ENCODE data around the gene C1QL4. TPM values are rescaled to one million over a fixed set of nuclear protein-coding genes. Genes with fewer than 3 reads are reported as not detected.
A peak's percentile ranks its signal among the peaks of the same experiment; 100 is the strongest.
"Not testable (repeated sequence)": the region's sequence is repeated elsewhere in the genome, so short reads cannot be mapped to it uniquely, and the experiment has no call there.

The C1QL4 gene
- 0.10 TPM for total RNA-seq

DNA sequence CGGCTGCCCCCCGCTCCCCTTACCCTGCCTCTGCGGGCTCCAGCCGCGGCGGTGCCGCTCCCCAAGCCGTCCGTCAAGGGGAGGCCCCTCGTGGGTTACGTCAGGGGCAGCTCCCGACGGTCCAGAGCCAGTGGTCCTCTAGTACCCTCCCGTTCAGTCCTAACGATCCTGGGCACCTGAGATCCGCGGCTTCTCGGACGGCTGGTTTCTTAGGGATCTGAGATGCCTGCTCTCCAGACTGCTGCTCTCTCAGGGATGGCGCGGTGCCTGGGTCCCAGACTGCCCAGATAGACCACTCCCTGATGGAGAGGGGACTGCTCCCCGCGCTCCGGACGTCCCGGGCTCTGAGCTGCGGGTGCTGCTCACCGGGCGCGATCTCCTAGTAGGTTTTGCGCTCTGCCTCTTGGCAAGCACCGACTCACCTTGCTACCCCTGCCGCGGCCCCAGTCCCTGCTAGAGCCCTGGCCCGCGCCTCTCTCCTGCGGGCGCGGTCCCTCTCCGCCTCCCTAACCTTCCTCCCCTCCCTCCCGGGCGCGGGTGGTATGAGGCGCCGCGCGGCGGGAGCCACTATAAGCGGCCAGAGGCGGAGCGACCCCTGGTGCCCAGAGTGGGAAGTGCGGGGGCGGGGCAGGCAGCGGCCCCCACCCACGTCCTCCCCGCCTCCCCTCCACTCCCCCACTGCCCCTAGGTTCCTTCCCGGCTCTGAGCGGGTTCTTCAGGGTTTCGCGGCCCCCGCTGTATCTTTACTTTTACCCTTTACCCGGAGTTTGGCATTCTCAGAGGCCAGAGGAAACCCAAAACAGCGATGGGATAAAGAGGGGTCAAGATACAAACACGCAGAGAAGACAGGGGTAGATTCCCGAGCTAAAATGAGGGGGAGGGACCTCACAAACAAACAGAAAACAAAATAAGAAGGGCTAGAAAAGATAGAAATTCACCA lies at the start of gene C1QL4:
TSS of gene C1QL4 (minus strand) at position 544 of the 940 bp plus-strand sequence. CDS start 711 bp downstream, outside the sequence.
- Histone ChIP-seq H3K27me3 (ENCODE audit: insufficient read depth, low read length) (peaks cover 90% of the 10 kb centered on the region), H3K4me3 (ENCODE audit: low read length) (no peak within 1 kb of the TSS), H3K9me3 (ENCODE audit: low read depth, low read length) (no peaks in the 10 kb centered on the region), H3K4me1 (ENCODE audit: insufficient read depth, low read length) (peaks cover 25% of the 10 kb centered on the region)

DNA sequence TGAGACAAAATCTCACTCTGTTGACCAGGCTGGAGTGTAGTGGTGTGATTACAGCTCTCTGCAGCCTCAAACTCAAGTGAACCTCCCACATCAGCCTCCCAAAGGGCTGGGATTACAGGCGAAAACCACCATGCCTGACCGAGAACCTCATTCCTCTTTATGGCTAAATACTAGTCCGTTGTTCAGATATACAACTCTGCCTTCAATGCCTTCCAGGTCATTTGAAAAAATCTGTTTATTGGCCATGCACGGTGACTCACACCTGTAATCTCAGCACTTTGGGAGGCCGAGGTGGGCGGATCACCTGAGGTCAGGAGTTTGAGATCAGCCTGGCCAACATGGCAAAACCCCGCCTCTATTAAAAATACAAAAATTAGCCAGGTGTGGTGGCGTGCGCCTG lies 43.2 kb upstream of the C1QL4 start:
- not testable (repeated sequence) for H3K27me3 ChIP-seq (ENCODE audit: insufficient read depth, low read length); H3K4me3 ChIP-seq (ENCODE audit: low read length); H3K4me1 ChIP-seq (ENCODE audit: insufficient read depth, low read length); H3K9me3 ChIP-seq (ENCODE audit: low read depth, low read length)

DNA sequence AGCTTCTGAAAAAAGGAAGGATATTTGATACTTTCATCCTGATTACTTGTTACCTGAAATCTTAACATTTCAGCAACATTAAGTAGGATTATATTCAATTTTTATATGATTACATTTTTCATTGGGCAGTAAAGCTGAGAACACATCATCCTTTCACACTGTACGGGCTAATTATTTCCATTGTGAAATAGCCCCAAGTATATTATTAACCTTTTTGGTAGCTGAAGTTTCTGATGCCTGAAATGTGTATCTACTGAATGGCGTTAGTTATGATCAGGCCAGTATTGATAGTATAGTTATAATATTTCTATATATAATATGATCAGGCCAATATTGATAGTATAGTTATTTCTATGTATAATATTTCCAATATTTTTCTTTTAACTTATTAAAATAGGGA lies 40.4 kb upstream of the C1QL4 start:
- no peaks in the 10 kb centered on the region for H3K4me1 ChIP-seq (ENCODE audit: insufficient read depth, low read length)
- no peak overlapping the region for H3K4me3 ChIP-seq (ENCODE audit: low read length)
- no peaks in the 10 kb centered on the region for H3K9me3 ChIP-seq (ENCODE audit: low read depth, low read length)
- H3K27me3 ChIP-seq (ENCODE audit: insufficient read depth, low read length) = no peaks in the 10 kb centered on the region

DNA sequence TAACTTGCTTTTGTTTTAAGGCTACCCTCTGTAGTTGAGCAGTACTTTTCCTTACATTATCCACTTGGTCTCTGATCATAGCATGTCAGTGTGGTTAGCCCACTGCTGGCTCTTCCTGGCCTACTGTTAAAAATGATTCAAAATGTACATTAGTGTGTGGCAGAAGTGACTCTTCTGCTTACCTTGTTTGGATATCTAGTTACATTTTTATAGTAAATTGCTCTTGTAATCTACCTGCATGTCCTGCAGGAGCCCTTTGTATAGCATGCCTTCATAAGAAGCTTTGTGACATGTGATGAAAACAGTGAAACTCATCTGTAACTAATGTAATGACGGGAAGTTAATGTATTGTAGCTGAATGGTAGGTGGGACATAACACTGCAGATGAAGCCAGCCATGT lies 38.4 kb upstream of the C1QL4 start:
- H3K9me3 ChIP-seq (ENCODE audit: low read depth, low read length) = no peaks in the 10 kb centered on the region
- H3K4me1 ChIP-seq (ENCODE audit: insufficient read depth, low read length) = no peaks in the 10 kb centered on the region
- H3K4me3 ChIP-seq (ENCODE audit: low read length) = no peak overlapping the region
- H3K27me3 ChIP-seq (ENCODE audit: insufficient read depth, low read length) = no peaks in the 10 kb centered on the region

DNA sequence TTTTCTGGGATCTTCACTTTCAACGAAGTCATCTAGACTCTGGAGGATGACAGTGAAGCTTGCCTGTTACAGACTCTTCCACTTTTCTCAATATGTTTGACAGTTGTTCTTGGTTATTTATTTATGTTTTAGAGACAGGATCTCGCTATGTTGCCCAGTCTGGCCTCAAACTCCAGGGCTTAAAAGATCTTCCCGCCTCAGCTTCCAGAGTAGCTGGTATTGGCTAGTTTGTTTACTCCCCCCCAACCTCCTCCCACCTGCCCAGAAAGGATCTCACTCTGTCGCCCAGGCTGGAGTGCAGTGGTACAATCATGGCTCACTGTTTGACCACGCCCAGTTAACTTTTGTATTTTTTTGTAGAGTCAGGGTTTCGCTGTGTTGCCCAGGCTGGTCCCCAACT lies 33.6 kb upstream of the C1QL4 start:
- Histone ChIP-seq H3K4me1 (ENCODE audit: insufficient read depth, low read length) (peaks cover 19% of the 10 kb centered on the region), H3K9me3 (ENCODE audit: low read depth, low read length) (no peaks in the 10 kb centered on the region), H3K4me3 (ENCODE audit: low read length) (no peak overlapping the region), H3K27me3 (ENCODE audit: insufficient read depth, low read length) (no peaks in the 10 kb centered on the region)

DNA sequence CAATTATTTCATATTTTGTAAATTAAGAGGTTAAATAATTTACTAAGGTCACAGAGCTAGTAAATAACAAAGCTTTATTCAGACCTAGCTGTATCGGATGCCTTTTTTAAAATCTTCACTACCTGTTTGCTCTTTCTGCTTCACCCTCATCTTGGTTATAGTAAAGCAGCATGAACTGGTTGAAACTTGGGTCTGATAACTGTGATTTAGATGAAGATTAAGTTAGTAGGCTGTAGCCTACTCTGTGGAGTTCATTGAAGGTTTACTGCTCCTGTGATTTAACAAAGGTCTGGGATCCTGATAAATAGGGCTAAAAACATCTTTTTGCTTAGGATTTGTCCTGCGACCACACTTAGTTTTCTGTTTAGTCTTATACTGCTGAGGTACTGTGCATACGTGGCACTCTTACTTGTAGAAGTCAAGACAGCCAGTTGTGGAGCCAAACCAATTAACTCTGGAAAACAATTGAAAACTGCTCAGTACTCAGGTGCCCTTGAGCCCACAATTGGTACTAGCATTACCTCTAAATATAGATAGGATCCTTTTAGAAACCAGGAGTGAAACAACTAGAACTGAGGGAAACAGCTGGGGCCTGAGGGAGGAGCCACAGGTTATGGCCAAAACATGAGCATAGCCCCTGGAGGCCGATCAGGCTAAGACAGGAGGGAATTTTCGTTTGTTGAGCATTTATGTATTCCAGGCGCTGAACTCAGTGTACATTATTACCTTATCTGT lies 32.6 kb upstream of the C1QL4 start:
- Histone ChIP-seq H3K9me3 (ENCODE audit: low read depth, low read length) (no peaks in the 10 kb centered on the region), H3K4me3 (ENCODE audit: low read length) (no peak overlapping the region), H3K27me3 (ENCODE audit: insufficient read depth, low read length) (no peaks in the 10 kb centered on the region), H3K4me1 (ENCODE audit: insufficient read depth, low read length) (peaks cover 28% of the 10 kb centered on the region)

DNA sequence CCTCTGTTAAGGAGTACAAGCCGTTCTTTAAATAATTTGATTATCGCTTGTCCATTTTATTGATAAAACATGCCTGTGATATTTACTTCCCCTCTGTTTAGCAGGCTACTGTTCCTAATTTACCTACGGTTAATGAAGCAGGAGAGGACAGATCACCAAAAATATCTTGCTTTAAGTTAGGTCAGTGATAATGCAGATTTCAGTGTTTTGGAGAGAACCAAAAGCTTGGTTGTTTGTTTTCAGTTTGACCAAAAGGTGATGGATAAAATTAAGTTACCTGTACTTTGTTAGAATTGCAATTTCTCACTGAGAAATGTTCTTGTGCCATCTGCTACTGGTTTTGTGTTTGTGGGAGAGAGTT lies 31.2 kb upstream of the C1QL4 start:
- Histone ChIP-seq H3K9me3 (ENCODE audit: low read depth, low read length) (no peaks in the 10 kb centered on the region), H3K4me3 (ENCODE audit: low read length) (no peak overlapping the region), H3K27me3 (ENCODE audit: insufficient read depth, low read length) (no peaks in the 10 kb centered on the region), H3K4me1 (ENCODE audit: insufficient read depth, low read length) (peaks cover 30% of the 10 kb centered on the region)

DNA sequence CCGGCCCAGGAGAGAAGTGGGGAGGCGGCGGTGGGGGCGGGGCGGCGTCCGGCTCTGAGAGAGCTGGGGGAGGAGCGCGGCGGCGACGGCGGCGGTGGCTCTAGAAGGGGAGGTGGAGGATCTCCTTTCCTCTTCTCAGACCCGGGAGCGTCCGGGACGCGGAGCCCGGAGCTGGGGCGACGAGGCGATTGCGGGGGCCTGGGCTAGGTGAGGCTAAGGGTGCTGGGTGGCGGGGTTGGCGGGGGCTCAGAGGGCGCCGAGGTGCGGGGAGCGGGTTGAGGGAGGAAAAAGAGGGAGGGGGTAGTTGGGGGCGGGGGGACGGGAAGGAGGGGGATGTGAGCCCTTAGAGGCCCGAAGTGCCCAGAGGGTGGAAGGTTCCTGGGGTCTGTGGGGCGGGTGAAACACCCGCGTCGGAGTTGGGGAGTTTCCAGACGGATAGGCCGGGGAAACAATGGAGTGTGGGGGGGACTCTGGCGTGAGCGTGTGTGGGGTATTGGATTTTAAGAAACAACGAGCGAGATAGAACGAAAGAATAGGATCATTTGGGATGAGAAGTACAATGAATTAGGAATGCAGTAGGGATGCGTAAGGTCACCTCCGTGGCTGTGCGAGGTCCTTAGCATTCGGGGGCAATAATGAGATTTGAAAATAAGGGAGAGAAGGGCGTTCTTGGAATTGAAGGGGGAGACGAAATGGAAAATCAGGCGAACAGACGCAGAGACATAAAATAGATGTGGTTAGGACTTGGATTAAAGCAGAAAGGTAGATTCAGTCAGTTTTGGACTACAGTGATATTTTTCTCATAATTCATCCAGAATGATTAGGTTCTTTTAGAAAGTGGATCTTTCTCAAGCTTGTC lies 30.6 kb upstream of the C1QL4 start, which contains the start of gene SPATS2:
TSS of gene SPATS2 (plus strand) at position 82 of the 859 bp plus-strand sequence. CDS start 93,551 bp downstream, outside the sequence.
- peaks cover 30% of the 10 kb centered on the region for H3K4me1 ChIP-seq (ENCODE audit: insufficient read depth, low read length)
- no peaks in the 10 kb centered on the region for H3K27me3 ChIP-seq (ENCODE audit: insufficient read depth, low read length)
- H3K4me3 ChIP-seq (ENCODE audit: low read length) = peak within 1 kb of the TSS; percentile 85
- H3K9me3 ChIP-seq (ENCODE audit: low read depth, low read length) = no peaks in the 10 kb centered on the region

DNA sequence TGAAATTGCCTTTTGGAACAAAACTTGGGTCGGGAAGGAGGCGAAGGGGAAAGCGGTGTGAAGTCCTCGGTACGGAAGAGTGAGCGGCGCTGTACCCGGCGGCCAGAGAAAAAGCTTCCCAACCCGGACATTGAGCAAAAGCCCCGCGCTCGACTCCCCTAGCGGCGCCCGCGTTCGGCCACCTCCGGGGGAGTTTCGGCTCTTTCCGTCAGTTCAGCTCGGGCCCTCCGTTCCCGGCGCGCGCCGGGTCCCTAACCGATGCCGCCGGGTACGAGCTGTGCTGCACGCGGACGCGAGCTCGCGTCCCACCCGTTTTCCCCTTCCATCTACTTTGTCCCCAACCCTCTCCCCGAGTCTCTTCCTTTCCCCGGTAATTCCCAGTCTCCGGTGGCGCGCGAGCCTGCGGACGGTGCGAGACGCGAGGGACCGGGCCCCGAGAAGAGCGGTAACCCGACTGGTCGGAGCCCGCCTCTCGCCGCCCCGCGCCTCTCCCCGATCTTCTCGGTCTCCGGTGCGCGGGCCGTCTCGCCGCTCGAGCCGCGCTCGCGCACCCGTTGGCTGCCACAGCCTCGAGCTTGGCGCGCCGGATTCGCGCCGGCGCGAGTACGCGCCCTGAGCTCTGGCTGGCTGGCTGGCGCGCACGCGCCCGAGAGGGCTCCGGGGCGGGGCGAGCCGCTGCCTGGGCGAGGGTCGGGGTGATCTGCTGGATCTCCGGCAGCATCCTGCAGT lies 29.8 kb upstream of the C1QL4 start:
- peak overlapping the region; percentile 85 for H3K4me3 ChIP-seq (ENCODE audit: low read length)

DNA sequence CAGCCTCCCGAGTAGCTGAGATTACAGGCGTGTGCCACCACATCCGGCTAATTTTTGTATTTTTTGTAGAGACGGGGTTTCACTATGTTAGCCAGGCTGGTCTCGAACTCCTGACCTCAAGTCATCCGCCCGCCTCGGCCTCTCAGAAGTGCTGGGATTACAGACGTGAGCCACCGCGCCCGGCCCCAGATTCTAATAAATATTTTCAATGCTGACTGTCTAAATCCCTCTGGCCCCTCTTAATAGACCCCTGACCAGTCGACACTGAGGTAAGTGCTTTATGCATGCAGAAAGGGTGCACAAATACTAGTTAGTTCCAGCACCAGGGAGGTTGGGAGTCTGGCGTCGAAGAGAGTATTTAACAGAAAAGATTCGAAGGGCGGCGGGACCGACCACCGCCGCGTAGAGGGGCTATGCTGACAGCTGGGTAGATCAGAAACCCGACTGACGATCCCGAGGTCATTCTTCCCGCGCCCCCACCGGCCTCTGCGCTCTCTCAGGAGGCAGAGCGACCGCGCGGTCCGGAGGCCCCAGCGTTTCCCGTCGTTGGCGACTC lies 29.2 kb upstream of the C1QL4 start:
- H3K4me3 ChIP-seq (ENCODE audit: low read length) = peak overlapping the region; percentile 85

More for the DNA sequence above, 29.8 kb upstream of the C1QL4 start:
- H3K9me3 ChIP-seq (ENCODE audit: low read depth, low read length) = no peaks in the 10 kb centered on the region
- no peaks in the 10 kb centered on the region for H3K27me3 ChIP-seq (ENCODE audit: insufficient read depth, low read length)
- H3K4me1 ChIP-seq (ENCODE audit: insufficient read depth, low read length) = peaks cover 30% of the 10 kb centered on the region

DNA sequence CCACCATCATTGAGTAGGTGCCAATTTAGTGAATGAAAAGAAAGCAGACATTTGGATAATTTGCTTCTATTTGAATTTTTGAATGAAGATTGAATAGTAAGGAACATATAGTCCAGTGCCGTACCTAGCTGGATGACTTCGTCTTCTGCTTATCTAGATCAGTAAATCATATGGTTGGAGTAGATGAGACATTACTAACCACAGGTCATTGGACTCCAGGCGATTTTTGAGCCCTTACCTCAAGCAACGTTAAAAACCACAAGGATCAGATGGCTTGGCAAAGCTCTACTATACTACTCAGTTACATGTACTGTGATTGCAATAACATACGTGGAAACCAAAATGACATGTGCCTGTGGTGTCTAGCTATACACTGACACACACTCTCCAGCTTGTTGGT lies 28.6 kb upstream of the C1QL4 start:
- Histone ChIP-seq H3K9me3 (ENCODE audit: low read depth, low read length) (no peaks in the 10 kb centered on the region), H3K27me3 (ENCODE audit: insufficient read depth, low read length) (no peaks in the 10 kb centered on the region), H3K4me1 (ENCODE audit: insufficient read depth, low read length) (peaks cover 30% of the 10 kb centered on the region), H3K4me3 (ENCODE audit: low read length) (no peak overlapping the region)

More for the DNA sequence above, 29.2 kb upstream of the C1QL4 start:
- Histone ChIP-seq H3K4me1 (ENCODE audit: insufficient read depth, low read length) (peaks cover 30% of the 10 kb centered on the region), H3K27me3 (ENCODE audit: insufficient read depth, low read length) (no peaks in the 10 kb centered on the region), H3K9me3 (ENCODE audit: low read depth, low read length) (no peaks in the 10 kb centered on the region)

DNA sequence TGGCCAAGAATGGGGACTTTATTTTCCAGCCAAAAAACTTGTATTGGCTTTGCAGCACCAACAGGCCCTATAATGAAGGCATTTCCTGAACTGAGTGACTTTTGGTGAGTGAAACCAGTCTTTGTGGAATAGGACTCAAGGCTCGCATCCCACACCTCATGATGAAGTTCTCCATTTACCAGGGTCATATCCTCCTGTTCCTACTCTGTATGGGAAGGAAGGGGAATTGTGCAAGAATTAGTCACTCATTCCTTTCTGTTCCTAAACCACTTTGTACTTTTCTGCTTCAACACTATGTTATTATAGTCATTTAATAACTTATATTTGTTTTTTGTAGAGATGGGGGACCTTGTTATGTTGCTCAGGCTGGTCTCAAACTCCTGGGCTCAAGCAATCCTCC lies 28.0 kb upstream of the C1QL4 start:
- peaks cover 30% of the 10 kb centered on the region for H3K4me1 ChIP-seq (ENCODE audit: insufficient read depth, low read length)
- H3K27me3 ChIP-seq (ENCODE audit: insufficient read depth, low read length) = no peaks in the 10 kb centered on the region
- H3K4me3 ChIP-seq (ENCODE audit: low read length) = no peak overlapping the region
- H3K9me3 ChIP-seq (ENCODE audit: low read depth, low read length) = no peaks in the 10 kb centered on the region

DNA sequence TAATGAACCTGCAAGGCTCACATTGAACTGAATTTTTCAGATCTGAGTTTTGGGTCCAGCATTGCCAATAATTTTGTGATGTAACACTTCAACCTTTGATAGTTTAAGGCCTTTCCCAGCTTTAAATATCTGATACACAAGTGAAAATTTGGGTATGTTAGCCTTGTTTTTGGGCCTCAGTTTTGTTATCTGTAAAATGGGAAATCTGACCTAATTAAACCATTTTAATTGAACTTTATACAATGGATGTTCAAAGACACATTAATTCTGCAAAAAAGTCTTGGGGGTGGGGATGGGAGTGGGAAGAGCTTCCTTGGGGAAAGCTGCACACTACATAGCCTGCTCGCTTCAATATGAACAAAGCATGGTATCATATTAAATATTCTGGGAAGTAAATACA lies 25.1 kb upstream of the C1QL4 start:
- H3K4me1 ChIP-seq (ENCODE audit: insufficient read depth, low read length) = peaks cover 20% of the 10 kb centered on the region
- H3K9me3 ChIP-seq (ENCODE audit: low read depth, low read length) = no peaks in the 10 kb centered on the region
- H3K27me3 ChIP-seq (ENCODE audit: insufficient read depth, low read length) = no peaks in the 10 kb centered on the region
- H3K4me3 ChIP-seq (ENCODE audit: low read length) = no peak overlapping the region

DNA sequence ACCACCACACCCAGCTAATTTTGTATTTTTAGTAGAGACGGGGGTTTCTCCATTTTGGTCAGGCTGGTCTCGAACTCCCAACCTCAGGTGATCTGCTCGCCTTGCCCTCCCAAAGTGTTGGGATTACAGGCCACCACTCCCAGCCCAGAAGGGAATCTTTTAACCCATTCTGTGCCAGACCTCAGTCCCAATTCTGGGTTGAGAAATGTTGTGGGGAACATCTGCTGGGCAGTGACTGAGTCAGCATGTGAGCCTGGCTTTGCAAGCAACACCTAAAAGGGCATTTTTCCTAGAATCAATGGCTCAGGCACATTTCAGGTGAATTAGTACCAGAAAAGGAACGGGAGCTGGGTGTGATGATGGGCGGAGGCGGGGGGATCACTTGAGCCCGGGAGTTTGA lies 22.7 kb upstream of the C1QL4 start:
- Histone ChIP-seq H3K27me3 (ENCODE audit: insufficient read depth, low read length) (peaks cover 5% of the 10 kb centered on the region), H3K4me1 (ENCODE audit: insufficient read depth, low read length) (peaks cover 3% of the 10 kb centered on the region), H3K4me3 (ENCODE audit: low read length) (no peak overlapping the region), H3K9me3 (ENCODE audit: low read depth, low read length) (no peaks in the 10 kb centered on the region)
